ENCODE data around the gene DNASE1.

Gene DNASE1

GRCh38 chr16:3671424-3671823 lies 16.9 kb downstream of the DNASE1 start:
- DNase-seq = no peak
- Histone ChIP-seq H3K9me3 (replicated peaks; ENCODE audit: insufficient read depth, low read length) (no peaks in the 10 kb centered on the region), H3K4me2 (ENCODE audit: low read depth, low read length) (no peak overlapping the region), H3F3A (ENCODE audit: insufficient read depth, low read length) (no peaks in the 10 kb centered on the region), H3K9ac (ENCODE audit: low read length) (no peak overlapping the region), H3K79me2 (ENCODE audit: low read length) (no peaks in the 10 kb centered on the region), H3K4me1 (ENCODE audit: low read length) (no peaks in the 10 kb centered on the region), H3K9me2 (replicated peaks; ENCODE audit: insufficient read depth, low read length) (no peaks in the 10 kb centered on the region), H2AFZ (ENCODE audit: low read length) (no peak overlapping the region), H3K36me3 (replicated peaks; ENCODE audit: insufficient read depth, low read length) (no peaks in the 10 kb centered on the region; the same call in 1 of the 2 replicates), H3K4me3 (ENCODE audit: low read length) (no peak overlapping the region), H4K20me1 (ENCODE audit: insufficient read depth, low read length) (no peaks in the 10 kb centered on the region), H3K27me3 (replicated peaks; ENCODE audit: insufficient read depth, low read length) (no peaks in the 10 kb centered on the region), H3K27ac (ENCODE audit: low read length) (no peak overlapping the region)
- TF ChIP-seq CTCF (IDR thresholded peaks at IDR 0.05; ENCODE audit: low read length) (no peak), EZH2phosphoT487 (IDR thresholded peaks at IDR 0.05; ENCODE audit: low read length) (no peak), EZH2 (optimal IDR thresholded peaks at IDR 0.05; ENCODE audit: low read depth, low read length) (no peak)

DNA sequence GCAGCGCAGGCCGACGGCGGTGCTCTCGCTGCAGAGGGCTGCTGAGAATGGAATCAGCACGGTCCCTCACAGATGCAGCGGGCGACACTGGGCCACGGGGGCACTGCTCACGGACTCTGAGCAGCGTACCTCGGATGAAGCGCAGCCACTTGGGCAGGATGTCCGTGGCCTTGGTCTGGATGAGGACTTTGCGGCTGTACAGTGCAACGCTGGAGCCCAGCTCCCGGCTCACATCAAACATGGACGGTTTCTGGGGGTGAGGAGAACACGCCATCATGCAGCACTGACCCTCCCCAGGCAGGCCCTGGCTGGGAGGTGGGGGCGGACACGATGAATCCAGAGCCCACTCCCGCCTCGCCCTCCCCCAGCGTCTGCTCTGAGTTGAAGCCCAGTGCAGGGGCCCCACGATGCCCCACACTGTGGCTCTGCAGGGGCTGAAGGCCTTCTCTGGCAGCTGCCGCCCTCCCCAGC lies 18.1 kb downstream of the DNASE1 start:
- Histone ChIP-seq H2AFZ (ENCODE audit: low read length) (no peak overlapping the region), H3K27ac (ENCODE audit: low read length) (no peak overlapping the region), H3F3A (ENCODE audit: insufficient read depth, low read length) (no peaks in the 10 kb centered on the region), H3K9me3 (replicated peaks; ENCODE audit: insufficient read depth, low read length) (no peaks in the 10 kb centered on the region), H3K9me2 (replicated peaks; ENCODE audit: insufficient read depth, low read length) (no peaks in the 10 kb centered on the region), H3K4me2 (ENCODE audit: low read depth, low read length) (no peak overlapping the region), H3K36me3 (replicated peaks; ENCODE audit: insufficient read depth, low read length) (no peaks in the 10 kb centered on the region; the same call in 1 of the 2 replicates), H3K27me3 (replicated peaks; ENCODE audit: insufficient read depth, low read length) (no peaks in the 10 kb centered on the region), H3K4me3 (ENCODE audit: low read length) (no peak overlapping the region), H4K20me1 (ENCODE audit: insufficient read depth, low read length) (no peaks in the 10 kb centered on the region), H3K79me2 (ENCODE audit: low read length) (no peaks in the 10 kb centered on the region), H3K9ac (ENCODE audit: low read length) (no peak overlapping the region), H3K4me1 (ENCODE audit: low read length) (no peaks in the 10 kb centered on the region)
- no peak for DNase-seq
- no peak for TF ChIP-seq EZH2phosphoT487 (IDR thresholded peaks at IDR 0.05; ENCODE audit: low read length)
- TF ChIP-seq EZH2 (optimal IDR thresholded peaks at IDR 0.05; ENCODE audit: low read depth, low read length) = no peak
- no peak for TF ChIP-seq CTCF (IDR thresholded peaks at IDR 0.05; ENCODE audit: low read length)

GRCh38 chr16:3673201-3673600 lies 18.7 kb downstream of the DNASE1 start:
- no peak overlapping the region for H3K4me3 ChIP-seq (ENCODE audit: low read length)
- no peak for TF ChIP-seq EZH2phosphoT487 (IDR thresholded peaks at IDR 0.05; ENCODE audit: low read length)
- TF ChIP-seq CTCF (IDR thresholded peaks at IDR 0.05; ENCODE audit: low read length) = no peak
- no peak for TF ChIP-seq EZH2 (optimal IDR thresholded peaks at IDR 0.05; ENCODE audit: low read depth, low read length)
- H3F3A ChIP-seq (ENCODE audit: insufficient read depth, low read length) = no peaks in the 10 kb centered on the region
- H3K27ac ChIP-seq (ENCODE audit: low read length) = no peak overlapping the region
- no peak overlapping the region for H3K9ac ChIP-seq (ENCODE audit: low read length)
- no peaks in the 10 kb centered on the region for H3K9me2 ChIP-seq (replicated peaks; ENCODE audit: insufficient read depth, low read length)
- no peak overlapping the region for H2AFZ ChIP-seq (ENCODE audit: low read length)
- H3K4me1 ChIP-seq (ENCODE audit: low read length) = no peaks in the 10 kb centered on the region
- H3K9me3 ChIP-seq (replicated peaks; ENCODE audit: insufficient read depth, low read length) = no peaks in the 10 kb centered on the region
- H4K20me1 ChIP-seq (ENCODE audit: insufficient read depth, low read length) = no peaks in the 10 kb centered on the region
- H3K79me2 ChIP-seq (ENCODE audit: low read length) = no peaks in the 10 kb centered on the region
- no peaks in the 10 kb centered on the region for H3K27me3 ChIP-seq (replicated peaks; ENCODE audit: insufficient read depth, low read length)
- no peak overlapping the region for H3K4me2 ChIP-seq (ENCODE audit: low read depth, low read length)
- DNase-seq = no peak
- no peaks in the 10 kb centered on the region; the same call in 1 of the 2 replicates for H3K36me3 ChIP-seq (replicated peaks; ENCODE audit: insufficient read depth, low read length)
